Uterus (tissue), 4 donors: ENCODE results near the gene CC2D2B. TPM values are rescaled to one million over a fixed set of nuclear protein-coding genes. Genes with fewer than 3 reads are reported as not detected.
"Not testable (repeated sequence)": the region's sequence is repeated elsewhere in the genome, so short reads cannot be mapped to it uniquely, and the experiment has no call there.

Source experiments
- DNase-seq, 2 donors: peaks; one replicate each; pipeline ENCODE4 v3.0.0-alpha.2; 2019 to 2020
- H3K27ac ChIP-seq, 2 donors: fragments of 200-600 bp; sonication (generic); 1 replicate in 1 of 2; 2 replicates in 1 of 2; pipeline ENCODE4 v1.5.1; 2016 to 2018
- H3K27me3 ChIP-seq, 2 donors: fragments of 200-600 bp; sonication (generic); one replicate each; pipeline ENCODE4 v1.5.1; 2018 to 2019; ENCODE audit warnings: control low read depth in 1 of 2
- H3K36me3 ChIP-seq, 2 donors: fragments of 200-600 bp; sonication (generic); one replicate each; pipeline ENCODE4 v1.5.1; 2019; ENCODE audit warnings: control low read depth in 1 of 2
- H3K4me1 ChIP-seq, 2 donors: fragments of 200-600 bp; sonication (generic); one replicate each; pipeline ENCODE4 v1.5.1; 2018 to 2019; ENCODE audit warnings: control low read depth in 1 of 2
- H3K4me3 ChIP-seq, 2 donors: fragments of 200-600 bp; sonication (generic); 1 replicate in 1 of 2; 2 replicates in 1 of 2; pipeline ENCODE4 v1.5.1; 2018 to 2019; ENCODE audit warnings: mild to moderate bottlenecking in 1 of 2
- H3K9me3 ChIP-seq, 2 donors: fragments of 200-600 bp; sonication (generic); one replicate each; pipeline ENCODE4 v1.5.1; 2019; ENCODE audit warnings: control low read depth in 1 of 2
- CTCF ChIP-seq, 4 experiments: fragments of 200-600 bp in 2 of 4; fragments of 450-650 bp in 2 of 4; sonication (generic) in 2 of 4; IDR thresholded peaks; one replicate each; pipeline ENCODE4 v1.5.1; 2016 to 2019; ENCODE audit warnings: antibody characterized with exemption in 4 of 4, mild to moderate bottlenecking in 2 of 4, moderate library complexity in 1 of 4
- POLR2A ChIP-seq, 2 donors: fragments of 450-650 bp; IDR thresholded peaks; one replicate each; pipeline ENCODE4 v1.6.1; 2016; ENCODE audit warnings: antibody characterized with exemption in 2 of 2, mild to moderate bottlenecking in 1 of 2, moderate library complexity in 1 of 2
- intact Hi-C: fragments of 100-400 bp; cut with DNase I; formaldehyde crosslinking; loops from one replicate; pipeline ENCODE4 v1.15.1; 2023; ENCODE audit warnings: low total_unique reads
- total RNA-seq, 4 donors: library from RNA; depleted of rRNA in 3 of 4; stranded (reverse); fragments of >200 nt in 3 of 4; gene quantifications; one replicate each; pipeline versions ENCODE4 v1.1.0 to v1.2.4, GENCODE V29; 2014 to 2023
- donor health status: DM: yes; HTN: yes; CAD: no.

Gene CC2D2B
- total RNA-seq, 4 donors from 2014 or later: 2.1 to 7.3 (median 5.0) TPM

- Histone ChIP-seq H3K9me3 (no peaks in the 10 kb centered on the region), H3K4me1 (no peaks in the 10 kb centered on the region), H3K36me3 (no peaks in the 10 kb centered on the region), H3K4me3 (no peak overlapping the region), H3K27me3 (no peaks in the 10 kb centered on the region), H3K27ac (no peak overlapping the region)
- TF ChIP-seq POLR2A (IDR thresholded peaks at IDR 0.05) (no peak), CTCF (IDR thresholded peaks at IDR 0.05) (no peak)
- no peak for DNase-seq
- intact Hi-C loops: no loop called here
Measured at GRCh38 chr10:95909561-95909960, 1.8 kb downstream of the CC2D2B start.

GRCh38 chr10:95916039-95916438 is 8.3 kb downstream of the CC2D2B start:
- H3K4me1 ChIP-seq, H3K9me3 ChIP-seq, DNase-seq, H3K27ac ChIP-seq, H3K4me3 ChIP-seq, H3K27me3 ChIP-seq, H3K36me3 ChIP-seq, intact Hi-C loops: not testable (repeated sequence)

DNA sequence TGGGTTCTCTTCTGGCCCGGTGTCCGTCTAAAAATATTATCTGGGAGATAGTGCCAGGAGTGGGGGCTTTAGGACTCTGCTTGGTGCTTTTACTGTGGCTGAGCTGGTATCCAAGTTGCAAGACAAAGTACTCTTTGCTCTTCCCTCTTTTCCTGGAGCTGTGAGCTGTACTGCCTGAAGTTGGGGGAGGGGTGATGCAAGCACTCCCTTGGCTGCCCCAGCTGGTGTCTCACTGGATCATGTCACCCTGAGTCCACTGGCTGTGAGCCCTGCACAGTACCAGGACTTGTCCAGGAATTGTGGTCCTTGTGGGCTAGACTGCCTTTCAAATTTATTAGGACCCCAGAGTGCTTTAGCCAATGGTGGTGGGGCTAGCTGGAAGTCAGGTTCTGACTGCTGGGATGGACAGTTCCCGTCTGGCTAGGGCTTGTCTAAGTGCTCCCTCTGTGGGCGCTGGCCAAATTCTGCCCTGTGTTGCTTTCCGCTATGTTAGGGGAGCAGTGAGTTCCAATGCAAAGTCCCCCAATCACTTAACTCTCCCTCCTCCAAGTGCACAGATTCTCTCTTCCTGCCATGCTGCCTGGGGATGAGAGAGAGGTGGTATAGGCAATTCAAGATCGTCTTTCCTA is 13.1 kb downstream of the CC2D2B start:
- no peaks in the 10 kb centered on the region for H3K9me3 ChIP-seq
- H3K27ac ChIP-seq: no peak overlapping the region
- DNase-seq: no peak
- intact Hi-C loops: no loop called here
- TF ChIP-seq POLR2A (IDR thresholded peaks at IDR 0.05): no peak
- TF ChIP-seq CTCF (IDR thresholded peaks at IDR 0.05): no peak
- no peak overlapping the region for H3K4me3 ChIP-seq
- no peaks in the 10 kb centered on the region for H3K27me3 ChIP-seq
- no peaks in the 10 kb centered on the region for H3K4me1 ChIP-seq
- no peaks in the 10 kb centered on the region for H3K36me3 ChIP-seq

- no peaks in the 10 kb centered on the region for H3K36me3 ChIP-seq
- no peak overlapping the region for H3K4me3 ChIP-seq
- no peaks in the 10 kb centered on the region for H3K27me3 ChIP-seq
- no peak for TF ChIP-seq CTCF (IDR thresholded peaks at IDR 0.05)
- no peak for TF ChIP-seq POLR2A (IDR thresholded peaks at IDR 0.05)
- no peak for DNase-seq
- no peaks in the 10 kb centered on the region for H3K4me1 ChIP-seq
- intact Hi-C loops: no loop called here
- no peak overlapping the region for H3K27ac ChIP-seq
- no peaks in the 10 kb centered on the region for H3K9me3 ChIP-seq
Measured at GRCh38 chr10:95925033-95925432, 17.3 kb downstream of the CC2D2B start.

- TF ChIP-seq CTCF (IDR thresholded peaks at IDR 0.05): no peak
- no peak for TF ChIP-seq POLR2A (IDR thresholded peaks at IDR 0.05)
- intact Hi-C loops: no loop called here
Measured at GRCh38 chr10:95935429-95935828, 27.7 kb downstream of the CC2D2B start.

GRCh38 chr10:95941115-95941514 is 33.3 kb downstream of the CC2D2B start:
- intact Hi-C loops: no loop called here
- TF ChIP-seq POLR2A (IDR thresholded peaks at IDR 0.05): no peak
- no peak for TF ChIP-seq CTCF (IDR thresholded peaks at IDR 0.05)

More at GRCh38 chr10:95935429-95935828, 27.7 kb downstream of the CC2D2B start:
- no peaks in the 10 kb centered on the region for H3K27me3 ChIP-seq
- no peaks in the 10 kb centered on the region for H3K9me3 ChIP-seq
- H3K27ac ChIP-seq: no peak overlapping the region
- no peak overlapping the region for H3K4me3 ChIP-seq
- no peaks in the 10 kb centered on the region for H3K36me3 ChIP-seq
- DNase-seq: no peak
- H3K4me1 ChIP-seq: no peaks in the 10 kb centered on the region

More at GRCh38 chr10:95941115-95941514, 33.3 kb downstream of the CC2D2B start:
- Histone ChIP-seq H3K36me3 (no peaks in the 10 kb centered on the region), H3K27me3 (no peaks in the 10 kb centered on the region), H3K4me1 (no peaks in the 10 kb centered on the region), H3K9me3 (no peaks in the 10 kb centered on the region), H3K4me3 (no peak overlapping the region), H3K27ac (no peak overlapping the region)
- no peak for DNase-seq
